Measurements from ENCODE around the gene COL13A1. TPM values are rescaled to one million over a fixed set of nuclear protein-coding genes. Genes with fewer than 3 reads are reported as not detected.

The COL13A1 gene
- total and polyA plus RNA-seq, 7 donors: 0.69 to 5.7 (median 2.9) TPM

DNA sequence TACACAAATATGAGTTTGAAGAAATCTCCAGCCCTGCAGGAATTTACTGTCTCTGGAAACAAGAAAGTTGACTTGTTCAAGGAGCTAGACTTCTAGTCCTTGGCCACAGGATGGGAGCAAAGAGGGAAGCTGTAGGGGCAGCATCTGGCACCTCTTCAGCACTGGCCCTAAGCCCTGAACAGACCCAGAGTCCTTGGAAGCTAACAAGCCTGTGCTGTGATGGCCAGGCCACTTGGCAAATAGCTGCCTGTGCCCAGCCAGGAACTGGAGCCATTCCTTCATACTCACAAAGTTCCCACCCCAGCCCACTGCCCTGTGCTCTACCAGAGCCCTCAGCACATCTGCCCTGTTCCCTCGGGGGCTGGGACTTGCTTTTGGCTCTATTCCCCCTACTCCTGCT, 9.4 kb upstream of the COL13A1 start:
- no peak for TF ChIP-seq POLR2A (IDR thresholded peaks at IDR 0.05)
- TF ChIP-seq, protein P1, sequence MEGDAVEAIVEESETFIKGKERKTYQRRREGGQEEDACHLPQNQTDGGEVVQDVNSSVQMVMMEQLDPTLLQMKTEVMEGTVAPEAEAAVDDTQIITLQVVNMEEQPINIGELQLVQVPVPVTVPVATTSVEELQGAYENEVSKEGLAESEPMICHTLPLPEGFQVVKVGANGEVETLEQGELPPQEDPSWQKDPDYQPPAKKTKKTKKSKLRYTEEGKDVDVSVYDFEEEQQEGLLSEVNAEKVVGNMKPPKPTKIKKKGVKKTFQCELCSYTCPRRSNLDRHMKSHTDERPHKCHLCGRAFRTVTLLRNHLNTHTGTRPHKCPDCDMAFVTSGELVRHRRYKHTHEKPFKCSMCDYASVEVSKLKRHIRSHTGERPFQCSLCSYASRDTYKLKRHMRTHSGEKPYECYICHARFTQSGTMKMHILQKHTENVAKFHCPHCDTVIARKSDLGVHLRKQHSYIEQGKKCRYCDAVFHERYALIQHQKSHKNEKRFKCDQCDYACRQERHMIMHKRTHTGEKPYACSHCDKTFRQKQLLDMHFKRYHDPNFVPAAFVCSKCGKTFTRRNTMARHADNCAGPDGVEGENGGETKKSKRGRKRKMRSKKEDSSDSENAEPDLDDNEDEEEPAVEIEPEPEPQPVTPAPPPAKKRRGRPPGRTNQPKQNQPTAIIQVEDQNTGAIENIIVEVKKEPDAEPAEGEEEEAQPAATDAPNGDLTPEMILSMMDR (IDR thresholded peaks at IDR 0.05): no peak
- Histone ChIP-seq H3K4me1 (peaks cover 0 to 13% (median 6%) of the 10 kb centered on the region in 4 donors), H3K27me3 (no peaks in the 10 kb centered on the region), H3K4me3 (no peak overlapping the region), H3K27ac (no peak overlapping the region), H3K36me3 (no peaks in the 10 kb centered on the region), H3K9me3 (peaks cover 0 to 16% (median 5%) of the 10 kb centered on the region in 4 donors)
- WGBS, 2 donors: 18 to 48% methylated on average over 1 of the region's 1 CpG
- intact Hi-C loops (cut with DNase I): no loop called here
- no peak for DNase-seq

DNA sequence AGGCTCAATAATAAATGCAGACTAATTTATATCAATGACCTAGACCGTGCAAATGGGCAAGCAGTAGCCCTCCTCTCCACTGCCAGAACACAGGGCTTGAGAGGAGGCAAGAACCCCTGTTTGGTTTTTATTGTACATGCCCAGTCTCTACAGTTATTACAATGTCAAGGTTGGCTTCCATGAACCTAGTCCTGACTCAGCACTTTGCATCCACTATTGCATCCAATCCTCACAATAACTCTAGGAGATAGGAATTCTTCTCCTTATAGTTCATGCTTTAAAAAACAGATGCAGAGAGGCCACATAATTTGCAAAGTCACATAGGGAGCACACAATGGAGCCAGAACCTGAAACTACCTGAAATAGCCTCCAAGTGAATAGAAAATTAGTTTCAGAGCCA, 7.0 kb upstream of the COL13A1 start:
- no peaks in the 10 kb centered on the region for H3K27me3 ChIP-seq
- DNase-seq: no peak
- no peak overlapping the region for H3K4me3 ChIP-seq
- intact Hi-C loops (cut with DNase I): no loop called here
- H3K9me3 ChIP-seq: peaks cover 0 to 16% (median 5%) of the 10 kb centered on the region in 4 donors
- no peak for TF ChIP-seq POLR2AphosphoS5 (IDR thresholded peaks at IDR 0.05)
- no peak for TF ChIP-seq EP300 (IDR thresholded peaks at IDR 0.05)
- no peak for TF ChIP-seq POLR2A (IDR thresholded peaks at IDR 0.05)
- TF ChIP-seq, protein P1 (IDR thresholded peaks at IDR 0.05): no peak
- H3K27ac ChIP-seq: no peak overlapping the region
- H3K4me1 ChIP-seq: peaks cover 0 to 4% (median 1%) of the 10 kb centered on the region in 4 donors
- H3K36me3 ChIP-seq: no peaks in the 10 kb centered on the region
- 52 to 85% methylated on average over 1 of the region's 1 CpG for WGBS, 2 donors

DNA sequence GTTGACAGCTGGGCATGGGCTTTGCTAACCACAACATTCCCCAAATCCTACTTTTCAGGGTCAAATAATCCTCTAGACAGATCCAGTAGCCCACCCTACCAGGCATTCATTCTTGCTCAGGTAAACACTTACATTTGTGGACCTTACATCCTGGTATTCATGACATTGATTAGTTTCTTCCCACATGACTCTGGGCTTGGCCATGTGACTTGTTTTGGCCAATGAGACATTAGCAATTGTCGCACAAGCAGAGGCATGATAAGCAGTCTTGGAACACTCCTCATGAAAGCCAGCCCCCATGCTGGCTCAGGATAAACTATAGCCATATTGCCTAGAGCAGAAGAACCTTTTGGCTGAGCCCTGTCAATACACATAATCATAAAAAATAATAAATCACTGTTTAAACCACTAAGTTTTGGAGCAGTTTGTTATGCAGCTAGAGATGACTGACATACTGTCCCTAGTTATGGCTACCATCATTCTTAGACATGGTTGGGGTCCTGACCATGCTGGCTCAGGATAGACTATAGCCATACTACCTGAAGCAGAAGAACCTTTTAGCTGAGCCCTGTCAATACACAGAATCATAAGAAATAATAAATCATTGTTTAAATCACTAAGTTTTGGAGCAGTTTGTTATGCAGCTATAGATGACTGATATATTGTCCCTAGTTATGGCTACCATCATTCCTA, 6.3 kb upstream of the COL13A1 start:
- intact Hi-C loops (cut with DNase I): no loop called here
- no peaks in the 10 kb centered on the region for H3K36me3 ChIP-seq
- WGBS, 2 donors: 98% methylated on average over 1 of the region's 1 CpG

DNA sequence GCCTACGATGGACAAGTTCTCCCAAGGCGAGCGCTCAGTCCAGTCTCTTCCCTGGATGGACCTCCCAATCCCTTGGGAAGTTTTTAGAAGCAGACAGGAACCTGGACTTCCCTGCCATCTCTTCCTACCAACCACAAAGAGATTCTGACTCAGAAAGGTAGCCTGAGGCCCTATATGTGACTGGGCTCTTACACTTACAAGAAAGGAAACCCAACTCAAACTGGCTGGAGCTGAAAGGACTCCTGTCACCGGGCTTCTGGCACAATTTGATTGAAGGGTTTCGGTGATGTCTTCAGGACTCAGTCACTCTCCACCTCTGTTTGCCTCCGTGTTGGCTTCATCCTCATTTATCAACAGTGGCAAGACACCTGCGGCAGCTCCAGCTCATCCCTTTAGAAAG, 3.7 kb upstream of the COL13A1 start:
- no peak for DNase-seq
- H3K36me3 ChIP-seq: no peaks in the 10 kb centered on the region
- peaks cover 0 to 21% (median 19%) of the 10 kb centered on the region in 4 donors for H3K4me1 ChIP-seq
- intact Hi-C loops (cut with DNase I): no loop called here
- no peak overlapping the region for H3K4me3 ChIP-seq
- TF ChIP-seq, protein P1 (IDR thresholded peaks at IDR 0.05): no peak
- TF ChIP-seq POLR2A (IDR thresholded peaks at IDR 0.05) (no peak), EP300 (IDR thresholded peaks at IDR 0.05) (no peak), POLR2AphosphoS5 (IDR thresholded peaks at IDR 0.05) (no peak)
- H3K9me3 ChIP-seq: peaks cover 0 to 16% (median 5%) of the 10 kb centered on the region in 4 donors
- H3K27ac ChIP-seq: no peak overlapping the region
- WGBS, 2 donors: 92 to 95% methylated on average over 7 of the region's 7 CpGs
- H3K27me3 ChIP-seq: peaks cover 0 to 19% (median 13%) of the 10 kb centered on the region in 3 donors

More for the DNA sequence above, 6.3 kb upstream of the COL13A1 start:
- Histone ChIP-seq H3K4me1 (no peaks in the 10 kb centered on the region), H3K9me3 (peaks cover 0 to 16% (median 5%) of the 10 kb centered on the region in 4 donors), H3K27me3 (no peaks in the 10 kb centered on the region), H3K27ac (no peak overlapping the region), H3K4me3 (no peak overlapping the region)
- TF ChIP-seq EP300 (IDR thresholded peaks at IDR 0.05) (no peak), POLR2AphosphoS5 (IDR thresholded peaks at IDR 0.05) (no peak)
- no peak for DNase-seq

DNA sequence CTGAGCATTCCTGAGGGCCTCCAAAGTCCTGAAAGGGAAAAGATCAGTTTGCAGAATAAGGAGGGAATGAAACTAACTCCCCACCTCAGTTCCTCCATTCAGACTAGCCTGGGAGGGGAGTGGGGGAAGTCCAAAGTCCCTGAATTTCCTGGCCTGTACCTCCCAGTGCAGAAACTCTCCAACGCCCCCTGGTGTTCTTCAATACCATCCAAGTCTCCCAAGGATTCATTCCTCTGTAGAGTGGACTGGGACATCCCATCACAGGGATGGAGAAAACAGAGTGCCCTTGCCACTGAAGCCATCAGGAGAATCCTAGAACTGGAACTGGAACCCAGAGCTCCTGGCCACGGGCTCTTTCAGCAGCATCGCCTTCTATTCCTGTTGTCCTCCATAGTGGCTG, 1.6 kb upstream of the COL13A1 start:
- H3K4me3 ChIP-seq: no peak overlapping the region
- H3K27me3 ChIP-seq: peaks cover 0 to 26% (median 21%) of the 10 kb centered on the region in 3 donors
- H3K36me3 ChIP-seq: no peaks in the 10 kb centered on the region
- H3K9me3 ChIP-seq: peaks cover 0 to 13% (median 5%) of the 10 kb centered on the region in 4 donors
- WGBS, 2 donors: 24 to 42% methylated on average over 3 of the region's 3 CpGs
- peaks cover 0 to 26% (median 21%) of the 10 kb centered on the region in 4 donors for H3K4me1 ChIP-seq
- TF ChIP-seq POLR2A (IDR thresholded peaks at IDR 0.05): no peak
- TF ChIP-seq, protein P1 (IDR thresholded peaks at IDR 0.05): peak in 2 of 4 experiments; percentile 17 to 42
- intact Hi-C loops (cut with DNase I): loop anchor here (5.0 to 10.0 kb wide), 2 partner anchors 112 to 155 kb away; no protein-coding TSS in a partner anchor
- no peak for DNase-seq
- no peak overlapping the region for H3K27ac ChIP-seq
